ENCODE results near the gene CLBA1.

The CLBA1 gene

GRCh38 chr14:104969741-104970230, 15.8 kb upstream of the CLBA1 start:
- no peak for DNase-seq (ENCODE audit: low read depth)
- H3K4me3 ChIP-seq (ENCODE audit: control insufficient read depth, low read depth, low read length), result peak overlapping the region; percentile 78
- no peak for TF ChIP-seq CTCF (conservative IDR thresholded peaks at IDR 0.05; ENCODE audit: control insufficient read depth, insufficient read depth, low read depth, low read length)

- DNase-seq (ENCODE audit: low read depth), result peak; percentile 96
- peak overlapping the region; percentile 78 for H3K4me3 ChIP-seq (ENCODE audit: control insufficient read depth, low read depth, low read length)
- TF ChIP-seq CTCF (conservative IDR thresholded peaks at IDR 0.05; ENCODE audit: control insufficient read depth, insufficient read depth, low read depth, low read length), result no peak
Measured at GRCh38 chr14:104970231-104971068, 15.1 kb upstream of the CLBA1 start.

- no peak overlapping the region for H3K4me3 ChIP-seq (ENCODE audit: control insufficient read depth, low read depth, low read length)
- DNase-seq (ENCODE audit: low read depth), result no peak
Measured at GRCh38 chr14:104971447-104972240, 13.9 kb upstream of the CLBA1 start.

GRCh38 chr14:104972301-104973134, 13.1 kb upstream of the CLBA1 start:
- peak; percentile 74 for DNase-seq (ENCODE audit: low read depth)
- no peak overlapping the region for H3K4me3 ChIP-seq (ENCODE audit: control insufficient read depth, low read depth, low read length)
- TF ChIP-seq CTCF (conservative IDR thresholded peaks at IDR 0.05; ENCODE audit: control insufficient read depth, insufficient read depth, low read depth, low read length), result no peak

More at GRCh38 chr14:104971447-104972240, 13.9 kb upstream of the CLBA1 start:
- TF ChIP-seq CTCF (conservative IDR thresholded peaks at IDR 0.05; ENCODE audit: control insufficient read depth, insufficient read depth, low read depth, low read length), result no peak

- peak; percentile 95 for DNase-seq (ENCODE audit: low read depth)
- no peak overlapping the region for H3K4me3 ChIP-seq (ENCODE audit: control insufficient read depth, low read depth, low read length)
- TF ChIP-seq CTCF (conservative IDR thresholded peaks at IDR 0.05; ENCODE audit: control insufficient read depth, insufficient read depth, low read depth, low read length), result no peak
Measured at GRCh38 chr14:104973135-104973384, 12.5 kb upstream of the CLBA1 start.

- DNase-seq (ENCODE audit: low read depth), result peak; percentile 78
- TF ChIP-seq CTCF (conservative IDR thresholded peaks at IDR 0.05; ENCODE audit: control insufficient read depth, insufficient read depth, low read depth, low read length), result no peak
- peak overlapping the region; percentile 16 for H3K4me3 ChIP-seq (ENCODE audit: control insufficient read depth, low read depth, low read length)
Measured at GRCh38 chr14:104973385-104974145, 12.0 kb upstream of the CLBA1 start.

Data from fibroblast of mammary gland (primary cell).